Naive thymus-derived CD4-positive, alpha-beta T cell (primary cell): ENCODE results near the gene ACO1. TPM values are rescaled to one million over a fixed set of nuclear protein-coding genes. Genes with fewer than 3 reads are reported as not detected.

Experiments
- ATAC-seq: fragments of 150-1000 bp; cut with Tn5 transposase; 2 replicates; pipeline ENCODE4 v1.10.0; 2021; ENCODE audit warnings: mild to moderate bottlenecking, moderate library complexity
- CTCF ChIA-PET: fragments of 350-600 bp; sonication (Branson Sonifier 250); formaldehyde crosslinking; loops from one replicate; lab custom pipeline; 2021; ENCODE audit warnings: antibody characterized with exemption; lab: Charles Lee
- POLR2A ChIA-PET: fragments of 350-600 bp; sonication (Branson Sonifier 250); formaldehyde crosslinking; loops from one replicate; lab custom pipeline; 2021; ENCODE audit warnings: antibody characterized with exemption, inconsistent platforms; lab: Charles Lee
- DNase-seq, 9 donors: peaks; one replicate each; pipeline versions ENCODE4 v3.0.0 to v3.0.0-alpha.2; 2020 to 2022; ENCODE audit warnings: mixed read lengths in 1 of 9
- H3K27ac ChIP-seq: one replicate; pipeline ENCODE4 v1.7.0; 2013; ENCODE audit warnings: mild to moderate bottlenecking, low read depth, low read length, moderate library complexity
- H3K27me3 ChIP-seq, 2 donors: one replicate each; pipeline ENCODE4 v1.7.0; 2013; ENCODE audit warnings: low read length in 2 of 2, mild to moderate bottlenecking in 2 of 2, moderate library complexity in 2 of 2; ENCODE audit not compliant: control insufficient read depth in 2 of 2, insufficient read depth in 2 of 2
- H3K36me3 ChIP-seq, 3 experiments: 1 replicate in 2 of 3; 2 replicates in 1 of 3; pipeline ENCODE4 v1.7.0; 2013; ENCODE audit warnings: low read length in 3 of 3, mild to moderate bottlenecking in 3 of 3, moderate library complexity in 1 of 3; ENCODE audit not compliant: insufficient read depth in 3 of 3, control insufficient read depth in 2 of 3
- H3K4me1 ChIP-seq, 2 donors: one replicate each; pipeline ENCODE4 v1.7.0; 2013; ENCODE audit warnings: low read length in 2 of 2, mild to moderate bottlenecking in 2 of 2, moderate library complexity in 1 of 2; ENCODE audit not compliant: control insufficient read depth in 2 of 2, insufficient read depth in 2 of 2
- H3K4me3 ChIP-seq: 2 replicates; pipeline ENCODE4 v1.7.0; 2013; ENCODE audit warnings: mild to moderate bottlenecking, low read length
- H3K9me3 ChIP-seq, 3 experiments: 1 replicate in 2 of 3; 2 replicates in 1 of 3; pipeline ENCODE4 v1.7.0; 2013; ENCODE audit warnings: low read length in 3 of 3; ENCODE audit not compliant: control insufficient read depth in 2 of 3
- H3K27ac Mint-ChIP-seq, 9 donors: one replicate each; pipeline ENCODE4 v1.8.0; 2020 to 2022; ENCODE audit warnings: mixed read lengths in 9 of 9, mild to moderate bottlenecking in 8 of 9, moderate library complexity in 5 of 9, inconsistent platforms in 2 of 9
- H3K27me3 Mint-ChIP-seq, 5 donors: one replicate each; pipeline ENCODE4 v1.8.0; 2021 to 2022; ENCODE audit warnings: mixed read lengths in 5 of 5, mild to moderate bottlenecking in 1 of 5
- H3K36me3 Mint-ChIP-seq, 5 donors: one replicate each; pipeline ENCODE4 v1.8.0; 2020 to 2022; ENCODE audit warnings: mixed read lengths in 5 of 5, mild to moderate bottlenecking in 3 of 5, inconsistent platforms in 1 of 5
- H3K4me1 Mint-ChIP-seq, 7 donors: one replicate each; pipeline ENCODE4 v1.8.0; 2020 to 2022; ENCODE audit warnings: mixed read lengths in 7 of 7, mild to moderate bottlenecking in 3 of 7, inconsistent platforms in 1 of 7
- H3K4me3 Mint-ChIP-seq, 10 donors: one replicate each; pipeline ENCODE4 v1.8.0; 2020 to 2022; ENCODE audit warnings: mild to moderate bottlenecking in 10 of 10, mixed read lengths in 10 of 10, moderate library complexity in 6 of 10, inconsistent platforms in 2 of 10
- H3K9me3 Mint-ChIP-seq, 11 donors: one replicate each; pipeline ENCODE4 v1.8.0; 2020 to 2022; ENCODE audit warnings: mixed read lengths in 11 of 11, mild to moderate bottlenecking in 4 of 11, inconsistent platforms in 1 of 11, moderate library complexity in 1 of 11
- intact Hi-C, 2 donors: fragments of 100-400 bp; cut with micrococcal nuclease; formaldehyde crosslinking; loops; one replicate each; pipeline ENCODE4 v1.15.1; 2023
- polyA plus RNA-seq, 2 donors: library from polyadenylated mRNA; unstranded; fragments of 300-500 nt; fragmentation: Illumina TruSeq; gene quantifications; one replicate each; pipeline ENCODE4 v1.2.3, GENCODE V29; 2021
- total RNA-seq, 6 experiments: library from RNA in 5 of 6; stranded (reverse) in 5 of 6; gene quantifications; 1 replicate in 5 of 6; 2 replicates in 1 of 6; pipeline ENCODE4 v1.2.3 and lab custom pipeline; 2021 to 2026

Gene ACO1
- total and polyA plus RNA-seq, 7 experiments from 2014 or later, result 4.7 to 12.3 (median 9.6) TPM

DNA sequence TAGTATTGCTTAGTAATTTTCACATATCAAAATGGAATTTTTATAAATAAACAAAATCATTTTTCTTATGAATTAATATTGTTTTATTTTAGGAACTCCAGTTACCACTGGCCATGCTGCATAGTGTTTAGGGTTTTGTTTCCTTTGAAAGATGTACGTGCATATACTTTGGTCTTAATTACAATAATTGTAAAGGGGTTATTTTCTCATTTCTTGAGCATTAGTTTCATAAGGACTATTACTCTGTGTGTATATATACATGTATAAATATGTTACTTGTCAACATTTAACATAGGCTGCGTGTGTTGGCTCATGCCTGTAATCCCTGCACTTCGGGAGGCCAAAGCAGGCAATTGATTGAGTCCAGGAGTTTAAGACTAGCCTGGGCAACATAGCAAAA, 21.6 kb downstream of the ACO1 start:
- no peak overlapping the region for H3K4me3 Mint-ChIP-seq
- peaks cover 0 to 14% (median 3%) of the 10 kb centered on the region in 7 donors for H3K4me1 Mint-ChIP-seq
- H3K36me3 Mint-ChIP-seq, result peaks cover 14 to 63% (median 28%) of the 10 kb centered on the region in 5 donors
- H3K27ac ChIP-seq, result no peak overlapping the region
- H3K36me3 ChIP-seq, result peaks cover 3 to 44% (median 10%) of the 10 kb centered on the region in 3 experiments
- no peaks in the 10 kb centered on the region for H3K4me1 ChIP-seq
- intact Hi-C loops, result no loop called here
- no peak overlapping the region for H3K27ac Mint-ChIP-seq
- H3K27me3 Mint-ChIP-seq, result no peaks in the 10 kb centered on the region
- CTCF ChIA-PET, result no interaction called here
- no peak overlapping the region for H3K4me3 ChIP-seq
- no peaks in the 10 kb centered on the region for H3K9me3 ChIP-seq
- POLR2A ChIA-PET, result no interaction called here
- H3K9me3 Mint-ChIP-seq, result peaks cover 0 to 4% (median 0%) of the 10 kb centered on the region in 11 donors
- DNase-seq (no peak), ATAC-seq (no peak)
- no peaks in the 10 kb centered on the region for H3K27me3 ChIP-seq

- no peak overlapping the region for H3K27ac ChIP-seq
- Mint-ChIP-seq H3K27ac (no peak overlapping the region), H3K27me3 (no peaks in the 10 kb centered on the region), H3K4me1 (no peaks in the 10 kb centered on the region), H3K4me3 (no peak overlapping the region), H3K9me3 (no peaks in the 10 kb centered on the region), H3K36me3 (peaks cover 10 to 60% (median 28%) of the 10 kb centered on the region in 5 donors)
- ChIA-PET POLR2A (no interaction called here), CTCF (no interaction called here)
- H3K4me1 ChIP-seq, result no peaks in the 10 kb centered on the region
- intact Hi-C loops, result no loop called here
- H3K27me3 ChIP-seq, result no peaks in the 10 kb centered on the region
- peaks cover 3 to 38% (median 6%) of the 10 kb centered on the region in 3 experiments for H3K36me3 ChIP-seq
- ATAC-seq (no peak), DNase-seq (no peak)
- no peak overlapping the region for H3K4me3 ChIP-seq
- no peaks in the 10 kb centered on the region for H3K9me3 ChIP-seq
Measured at GRCh38 chr9:32411753-32412152, 27.3 kb downstream of the ACO1 start.

GRCh38 chr9:32412440-32412839, 28.0 kb downstream of the ACO1 start:
- ChIA-PET CTCF (no interaction called here), POLR2A (interaction anchor here (0.6 kb wide), 1 partner anchor 30 kb away, joined by 3 read pairs; no protein-coding TSS in a partner anchor)
- Mint-ChIP-seq H3K9me3 (no peaks in the 10 kb centered on the region), H3K4me3 (no peak overlapping the region), H3K27me3 (no peaks in the 10 kb centered on the region), H3K4me1 (no peaks in the 10 kb centered on the region), H3K27ac (no peak overlapping the region), H3K36me3 (peaks cover 10 to 56% (median 22%) of the 10 kb centered on the region in 5 donors)
- ATAC-seq (no peak), DNase-seq (no peak)
- Histone ChIP-seq H3K9me3 (no peaks in the 10 kb centered on the region), H3K4me3 (no peak overlapping the region), H3K27ac (no peak overlapping the region), H3K36me3 (peaks cover 3 to 35% (median 6%) of the 10 kb centered on the region in 3 experiments), H3K27me3 (no peaks in the 10 kb centered on the region), H3K4me1 (no peaks in the 10 kb centered on the region)
- intact Hi-C loops, result no loop called here

- H3K27me3 Mint-ChIP-seq, result no peaks in the 10 kb centered on the region
- DNase-seq (no peak), ATAC-seq (no peak)
- no peaks in the 10 kb centered on the region for H3K9me3 Mint-ChIP-seq
- no peaks in the 10 kb centered on the region for H3K4me1 Mint-ChIP-seq
- H3K27ac Mint-ChIP-seq, result no peak overlapping the region
- Histone ChIP-seq H3K4me1 (no peaks in the 10 kb centered on the region), H3K9me3 (no peaks in the 10 kb centered on the region), H3K4me3 (no peak overlapping the region), H3K36me3 (peaks cover 1 to 30% (median 3%) of the 10 kb centered on the region in 3 experiments), H3K27me3 (no peaks in the 10 kb centered on the region), H3K27ac (no peak overlapping the region)
- POLR2A ChIA-PET, result no interaction called here
- no peak overlapping the region for H3K4me3 Mint-ChIP-seq
- CTCF ChIA-PET, result interaction anchor here (0.6 to 0.7 kb wide), 2 partner anchors 9 to 138 kb away, joined by 3 read pairs; no protein-coding TSS in a partner anchor
- peaks cover 6 to 56% (median 22%) of the 10 kb centered on the region in 5 donors for H3K36me3 Mint-ChIP-seq
- intact Hi-C loops, result no loop called here
Measured at GRCh38 chr9:32413424-32413823, 29.0 kb downstream of the ACO1 start.

DNA sequence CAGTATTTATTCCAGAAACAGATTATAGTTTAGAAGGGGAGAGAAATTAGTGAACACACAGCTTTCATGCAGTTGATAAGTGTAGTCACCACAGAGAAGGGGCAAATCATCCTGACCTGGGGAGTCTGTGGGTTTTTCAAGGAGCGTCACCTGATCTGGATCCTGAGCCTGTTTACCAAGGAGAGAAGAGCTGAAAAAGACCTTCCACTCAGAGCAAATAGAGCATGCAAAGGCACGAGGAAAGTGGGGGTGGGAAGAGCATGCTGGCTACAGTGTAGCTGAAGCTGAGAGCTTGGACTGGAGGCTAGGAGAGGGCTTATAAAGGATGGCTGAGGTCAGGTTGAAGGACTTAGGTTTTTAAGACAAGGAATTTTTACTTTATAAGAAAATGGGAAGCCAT, 30.4 kb downstream of the ACO1 start:
- H3K4me1 ChIP-seq, result no peaks in the 10 kb centered on the region
- no peaks in the 10 kb centered on the region for H3K9me3 Mint-ChIP-seq
- peaks cover 0 to 52% (median 16%) of the 10 kb centered on the region in 5 donors for H3K36me3 Mint-ChIP-seq
- no peaks in the 10 kb centered on the region for H3K27me3 Mint-ChIP-seq
- ATAC-seq (no peak), DNase-seq (no peak)
- no peak overlapping the region for H3K27ac ChIP-seq
- no peak overlapping the region for H3K4me3 ChIP-seq
- H3K4me1 Mint-ChIP-seq, result no peaks in the 10 kb centered on the region
- peak overlapping the region in 1 of 9 donors; percentile 28 for H3K27ac Mint-ChIP-seq
- CTCF ChIA-PET, result no interaction called here
- POLR2A ChIA-PET, result no interaction called here
- intact Hi-C loops, result no loop called here
- H3K36me3 ChIP-seq, result peaks cover 0 to 27% (median 0%) of the 10 kb centered on the region in 3 experiments
- H3K27me3 ChIP-seq, result no peaks in the 10 kb centered on the region
- no peak overlapping the region for H3K4me3 Mint-ChIP-seq
- H3K9me3 ChIP-seq, result no peaks in the 10 kb centered on the region

GRCh38 chr9:32419921-32420320, 35.5 kb downstream of the ACO1 start:
- Histone ChIP-seq H3K4me3 (no peak overlapping the region), H3K4me1 (no peaks in the 10 kb centered on the region), H3K9me3 (no peaks in the 10 kb centered on the region), H3K36me3 (peaks cover 0 to 45% (median 0%) of the 10 kb centered on the region in 3 experiments), H3K27me3 (no peaks in the 10 kb centered on the region), H3K27ac (no peak overlapping the region)
- Mint-ChIP-seq H3K27me3 (no peaks in the 10 kb centered on the region), H3K4me3 (no peak overlapping the region), H3K36me3 (peaks cover 4 to 57% (median 18%) of the 10 kb centered on the region in 5 donors), H3K27ac (no peak overlapping the region), H3K9me3 (no peaks in the 10 kb centered on the region), H3K4me1 (peaks cover 0 to 3% (median 0%) of the 10 kb centered on the region in 7 donors)
- intact Hi-C loops, result no loop called here
- ATAC-seq, result no peak
- no peak for DNase-seq
- POLR2A ChIA-PET, result no interaction called here
- CTCF ChIA-PET, result interaction anchor here (1.2 kb wide), 1 partner anchor 13 kb away, joined by 3 read pairs; no protein-coding TSS in a partner anchor

DNA sequence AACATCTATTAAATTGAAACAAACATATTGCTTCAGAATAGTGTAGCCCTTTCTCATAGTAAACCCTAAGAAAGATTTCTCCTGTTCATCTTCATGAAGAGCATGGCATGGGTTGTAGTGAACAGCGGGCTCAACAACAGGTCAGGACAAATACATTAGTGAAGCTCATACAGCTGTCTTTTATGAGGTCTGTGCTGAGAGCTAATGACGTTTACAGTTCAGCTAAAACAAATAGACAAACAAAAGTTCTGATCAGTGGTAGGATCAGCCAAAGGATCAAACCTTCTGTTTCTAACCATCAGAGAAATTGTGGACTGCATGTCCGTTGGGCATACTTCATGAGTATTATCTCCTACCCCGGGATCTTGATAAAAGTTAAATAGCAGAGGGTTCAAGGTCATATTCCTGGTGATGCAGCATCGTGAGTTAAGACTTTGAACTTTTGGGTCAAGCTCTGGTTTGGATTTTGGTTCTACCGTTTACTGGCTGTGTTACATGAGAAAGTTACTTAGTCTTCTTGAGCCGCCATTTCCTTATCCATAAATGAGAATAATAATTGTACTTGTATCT, 37.9 kb downstream of the ACO1 start:
- Mint-ChIP-seq H3K27ac (no peak overlapping the region), H3K4me1 (peaks cover 0 to 4% (median 0%) of the 10 kb centered on the region in 7 donors), H3K9me3 (no peaks in the 10 kb centered on the region), H3K27me3 (no peaks in the 10 kb centered on the region), H3K4me3 (no peak overlapping the region), H3K36me3 (peaks cover 5 to 53% (median 20%) of the 10 kb centered on the region in 5 donors)
- Histone ChIP-seq H3K4me1 (no peaks in the 10 kb centered on the region), H3K4me3 (no peak overlapping the region), H3K27ac (no peak overlapping the region), H3K36me3 (peaks cover 0 to 48% (median 0%) of the 10 kb centered on the region in 3 experiments), H3K27me3 (no peaks in the 10 kb centered on the region), H3K9me3 (no peaks in the 10 kb centered on the region)
- intact Hi-C loops, result no loop called here
- POLR2A ChIA-PET, result no interaction called here
- ATAC-seq, result no peak
- no peak for DNase-seq
- CTCF ChIA-PET, result interaction anchor here (0.7 to 1.0 kb wide), 2 partner anchors 9 to 156 kb away, joined by 3 read pairs; no protein-coding TSS in a partner anchor
